Smooth muscle cell (in vitro differentiated cells): Measurements from ENCODE around the gene CLCN7. TPM values are rescaled to one million over a fixed set of nuclear protein-coding genes. Genes with fewer than 3 reads are reported as not detected.

Experiments used
- DNase-seq: peaks from one replicate; lab custom pipeline; 2025; ENCODE audit not compliant: unreplicated experiment; lab: John Stamatoyannopoulos, UW
- H2AFZ ChIP-seq: fragments of 200-600 bp; sonication (generic); 2 replicates; pipeline ENCODE4 v1.6.0; 2016; ENCODE audit warnings: antibody characterized with exemption, low read depth, mild to moderate bottlenecking
- H3F3A ChIP-seq: fragments of 200-600 bp; sonication (generic); 2 replicates; pipeline ENCODE4 v1.6.0; 2017; ENCODE audit warnings: antibody characterized with exemption, low read depth
- H3K27ac ChIP-seq: fragments of 200-600 bp; sonication (generic); 2 replicates; pipeline ENCODE4 v1.5.1; 2016; ENCODE audit warnings: low read depth, mild to moderate bottlenecking
- H3K27me3 ChIP-seq: fragments of 200-600 bp; sonication (generic); 2 replicates; pipeline ENCODE4 v1.6.1; 2016; ENCODE audit warnings: low read depth, mild to moderate bottlenecking
- H3K36me3 ChIP-seq: fragments of 200-600 bp; sonication (generic); 2 replicates; pipeline ENCODE4 v1.5.1; 2016; ENCODE audit warnings: low read depth
- H3K4me1 ChIP-seq: fragments of 200-600 bp; sonication (generic); 2 replicates; pipeline ENCODE4 v1.5.1; 2016; ENCODE audit warnings: low read depth
- H3K4me2 ChIP-seq: fragments of 200-600 bp; sonication (generic); 2 replicates; pipeline ENCODE4 v1.6.0; 2016; ENCODE audit warnings: mild to moderate bottlenecking
- H3K4me3 ChIP-seq: fragments of 200-600 bp; sonication (generic); 2 replicates; pipeline ENCODE4 v1.5.1; 2016; ENCODE audit warnings: mild to moderate bottlenecking
- H3K79me2 ChIP-seq: fragments of 200-600 bp; sonication (generic); 2 replicates; pipeline ENCODE4 v1.6.0; 2016; ENCODE audit warnings: low read depth, mild to moderate bottlenecking
- H3K9ac ChIP-seq: fragments of 200-600 bp; sonication (generic); 2 replicates; pipeline ENCODE4 v1.6.0; 2016; ENCODE audit warnings: low read depth
- H3K9me3 ChIP-seq: fragments of 200-600 bp; sonication (generic); replicated peaks from 2 replicates; pipeline ENCODE4 v1.5.1; 2016; ENCODE audit warnings: low read depth
- H4K20me1 ChIP-seq: fragments of 200-600 bp; sonication (generic); 2 replicates; pipeline ENCODE4 v1.6.0; 2016; ENCODE audit warnings: low read depth
- CTCF ChIP-seq: fragments of 200-600 bp; sonication (generic); IDR thresholded peaks from 2 replicates; pipeline ENCODE4 v1.5.1; 2017; ENCODE audit warnings: borderline replicate concordance, mild to moderate bottlenecking, antibody characterized with exemption; ENCODE audit not compliant: insufficient read depth, poor library complexity, severe bottlenecking
- WGBS: methylation state at CpG from one replicate; pipeline ENCODE4 v1.1.7; 2016; ENCODE audit warnings: low lambda C conversion rate; 5-methylcytosine and 5-hydroxymethylcytosine counted together
- polyA plus RNA-seq: library from polyadenylated mRNA; unstranded; fragments of >200 nt; fragmentation: Nextera tagmentation; extraction: Ambion mirVana; gene quantifications from 2 replicates; pipeline ENCODE4 v1.2.1, GENCODE V29; 2016
- total RNA-seq: library from RNA; depleted of rRNA; stranded (reverse); fragments of >200 nt; gene quantifications from 2 replicates; pipeline ENCODE4 v1.2.3, GENCODE V29; 2014

Gene CLCN7
- total and polyA plus RNA-seq, 2 experiments from 2014 or later = 15.6 to 45.2 TPM

GRCh38 chr16:1430214-1430758 is 44.5 kb downstream of the CLCN7 start:
- Histone ChIP-seq H2AFZ (no peak overlapping the region), H3K4me2 (no peak overlapping the region), H3K4me3 (no peak overlapping the region), H3K9me3 (no peaks in the 10 kb centered on the region), H3F3A (no peaks in the 10 kb centered on the region), H3K9ac (no peak overlapping the region), H3K79me2 (no peaks in the 10 kb centered on the region), H3K27ac (no peak overlapping the region), H3K27me3 (no peaks in the 10 kb centered on the region), H3K4me1 (no peaks in the 10 kb centered on the region), H3K36me3 (no peaks in the 10 kb centered on the region), H4K20me1 (no peaks in the 10 kb centered on the region)
- DNase-seq = no peak
- no peak for TF ChIP-seq CTCF
- WGBS = 86% methylated on average over 7 of the region's 14 CpGs

DNA sequence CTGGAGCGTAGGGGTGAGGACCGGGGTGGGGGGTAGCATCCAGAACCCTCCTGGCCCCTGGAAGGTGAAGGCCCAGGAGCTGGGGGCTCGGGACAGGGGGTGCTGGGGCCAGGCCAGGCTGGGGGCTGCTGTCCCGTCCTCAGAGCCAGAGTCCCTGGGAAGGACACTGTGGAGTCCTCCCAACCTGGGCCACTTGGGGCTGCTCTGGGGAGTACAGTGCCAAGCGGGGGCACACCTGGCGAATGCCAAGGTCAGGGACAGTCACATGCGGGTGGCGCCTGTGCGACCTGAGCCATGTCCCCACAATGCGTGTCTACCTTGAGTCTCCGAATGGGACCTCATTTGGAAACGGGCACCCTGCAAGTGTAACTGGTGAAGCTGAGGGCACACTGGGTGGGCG is 45.2 kb downstream of the CLCN7 start:
- no peak overlapping the region for H3K9ac ChIP-seq
- no peak overlapping the region for H2AFZ ChIP-seq
- no peak overlapping the region for H3K27ac ChIP-seq
- WGBS = 95% methylated on average over 11 of the region's 13 CpGs
- H3K4me2 ChIP-seq = no peak overlapping the region
- no peaks in the 10 kb centered on the region for H3F3A ChIP-seq
- H3K36me3 ChIP-seq = no peaks in the 10 kb centered on the region
- no peak for TF ChIP-seq CTCF
- no peaks in the 10 kb centered on the region for H3K4me1 ChIP-seq
- no peaks in the 10 kb centered on the region for H3K79me2 ChIP-seq
- H3K4me3 ChIP-seq = no peak overlapping the region
- no peaks in the 10 kb centered on the region for H4K20me1 ChIP-seq
- no peaks in the 10 kb centered on the region for H3K9me3 ChIP-seq
- no peaks in the 10 kb centered on the region for H3K27me3 ChIP-seq
- DNase-seq = no peak

- H3K27ac ChIP-seq = no peak overlapping the region
- H3F3A ChIP-seq = no peaks in the 10 kb centered on the region
- no peaks in the 10 kb centered on the region for H3K36me3 ChIP-seq
- no peaks in the 10 kb centered on the region for H3K9me3 ChIP-seq
- no peaks in the 10 kb centered on the region for H3K27me3 ChIP-seq
- H4K20me1 ChIP-seq = no peaks in the 10 kb centered on the region
- no peaks in the 10 kb centered on the region for H3K79me2 ChIP-seq
- DNase-seq = no peak
- no peak overlapping the region for H2AFZ ChIP-seq
- H3K4me1 ChIP-seq = no peaks in the 10 kb centered on the region
- no peak overlapping the region for H3K9ac ChIP-seq
- WGBS = 91% methylated on average over 9 of the region's 11 CpGs
- TF ChIP-seq CTCF = no peak
- no peak overlapping the region for H3K4me2 ChIP-seq
- no peak overlapping the region for H3K4me3 ChIP-seq
These were observed 45.8 kb downstream of the CLCN7 start for GRCh38 chr16:1429012-1429411.

DNA sequence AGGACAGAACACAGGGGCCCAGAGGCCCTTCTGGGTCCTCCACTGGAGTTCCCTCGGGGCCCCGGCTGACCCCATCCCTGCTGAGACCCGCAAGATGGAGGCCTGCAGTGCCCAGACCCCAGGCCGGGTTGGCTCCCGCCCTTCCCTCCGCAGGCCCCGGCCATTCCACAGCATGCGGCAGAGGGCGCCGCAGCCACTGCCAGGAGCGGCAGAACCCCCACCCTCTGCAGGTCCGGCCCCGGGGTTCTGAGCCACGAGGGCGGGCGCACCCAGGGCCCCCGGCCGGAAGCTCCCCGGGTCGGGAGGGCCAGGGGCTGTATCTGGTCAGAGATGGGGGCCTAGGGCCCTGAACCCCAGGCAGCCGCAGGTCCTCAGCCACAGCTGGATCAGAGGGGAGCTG is 46.3 kb downstream of the CLCN7 start:
- no peak overlapping the region for H3K9ac ChIP-seq
- H4K20me1 ChIP-seq = no peaks in the 10 kb centered on the region
- no peaks in the 10 kb centered on the region for H3K27me3 ChIP-seq
- H3K4me2 ChIP-seq = no peak overlapping the region
- H3K27ac ChIP-seq = no peak overlapping the region
- H3K36me3 ChIP-seq = no peaks in the 10 kb centered on the region
- H3K4me1 ChIP-seq = no peaks in the 10 kb centered on the region
- H3K79me2 ChIP-seq = no peaks in the 10 kb centered on the region
- no peak overlapping the region for H3K4me3 ChIP-seq
- WGBS = 70% methylated on average over 21 of the region's 21 CpGs
- TF ChIP-seq CTCF = peak; percentile 7
- DNase-seq = no peak
- H3F3A ChIP-seq = no peaks in the 10 kb centered on the region
- H3K9me3 ChIP-seq = no peaks in the 10 kb centered on the region
- no peak overlapping the region for H2AFZ ChIP-seq
